OCI-LY1 (cell line): ENCODE data around the gene PLEKHA4.

Source experiments
- H2AFZ ChIP-seq: fragments of 200-600 bp; sonication (generic), shearing (Covaris generic); 2 replicates; pipeline ENCODE4 v1.6.0; 2014; ENCODE audit warnings: antibody characterized with exemption, mild to moderate bottlenecking, low read length
- H3F3A ChIP-seq: fragments of 200-600 bp; sonication (generic), shearing (Covaris generic); 2 replicates; pipeline ENCODE4 v1.6.0; 2014; ENCODE audit warnings: mild to moderate bottlenecking, antibody characterized with exemption, low read length, moderate library complexity; ENCODE audit not compliant: insufficient read depth
- H3K27ac ChIP-seq: fragments of 200-600 bp; sonication (generic); 2 replicates; pipeline ENCODE4 v1.5.1; 2014; ENCODE audit warnings: low read length, mixed run types, mild to moderate bottlenecking, low read depth; ENCODE audit not compliant: poor library complexity, severe bottlenecking
- H3K27me3 ChIP-seq: fragments of 200-600 bp; sonication (generic); 2 replicates; pipeline ENCODE4 v1.6.0; 2014; ENCODE audit warnings: antibody characterized with exemption, mild to moderate bottlenecking, low read length, moderate library complexity; ENCODE audit not compliant: insufficient read depth
- H3K36me3 ChIP-seq: fragments of 200-600 bp; sonication (generic); 2 replicates; pipeline ENCODE4 v1.6.1; 2014; ENCODE audit warnings: mild to moderate bottlenecking, antibody characterized with exemption, low read length, moderate library complexity, mixed read lengths; ENCODE audit not compliant: insufficient read depth
- H3K4me1 ChIP-seq: fragments of 200-600 bp; sonication (generic); 2 replicates; pipeline ENCODE4 v1.5.1; 2014; ENCODE audit warnings: mild to moderate bottlenecking, low read length, moderate library complexity; ENCODE audit not compliant: insufficient read depth, severe bottlenecking
- H3K4me2 ChIP-seq: fragments of 200-600 bp; sonication (generic), shearing (Covaris generic); 2 replicates; pipeline ENCODE4 v1.6.1; 2014; ENCODE audit warnings: low read length
- H3K4me3 ChIP-seq: fragments of 200-600 bp; sonication (generic); 2 replicates; pipeline ENCODE4 v1.5.1; 2014; ENCODE audit warnings: low read length, low read depth, mild to moderate bottlenecking, mixed read lengths; ENCODE audit not compliant: poor library complexity, severe bottlenecking
- H3K79me2 ChIP-seq: fragments of 200-600 bp; shearing (Covaris generic); 2 replicates; pipeline ENCODE4 v1.6.1; 2016; ENCODE audit warnings: mixed run types, low read length, mixed read lengths; ENCODE audit not compliant: insufficient read depth
- H3K9ac ChIP-seq: fragments of 200-600 bp; sonication (generic), shearing (Covaris generic); 2 replicates; pipeline ENCODE4 v1.6.1; 2014; ENCODE audit warnings: mild to moderate bottlenecking, low read length, mixed read lengths
- H3K9me2 ChIP-seq: fragments of 200-600 bp; sonication (generic), shearing (Covaris generic); 2 replicates; pipeline ENCODE4 v1.6.1; 2014; ENCODE audit warnings: low read depth, mild to moderate bottlenecking, low read length, mixed read lengths
- H3K9me3 ChIP-seq: fragments of 200-600 bp; shearing (Covaris generic); 2 replicates; pipeline ENCODE4 v1.6.1; 2014; ENCODE audit warnings: low read length, mixed read lengths
- H4K20me1 ChIP-seq: fragments of 200-600 bp; sonication (generic), shearing (Covaris generic); 2 replicates; pipeline ENCODE4 v1.6.0; 2016; ENCODE audit warnings: mild to moderate bottlenecking, low read length; ENCODE audit not compliant: insufficient read depth
- CTCF ChIP-seq: fragments of 200-600 bp; sonication (generic), shearing (Covaris generic); IDR thresholded peaks from 2 replicates; pipeline ENCODE4 v1.5.1; 2017; ENCODE audit warnings: mild to moderate bottlenecking, antibody characterized with exemption, low read length, moderate library complexity, mixed read lengths
- EZH2 ChIP-seq: fragments of 200-600 bp; sonication (generic), shearing (Covaris generic); IDR thresholded peaks from 2 replicates; pipeline ENCODE4 v1.8.0; 2017; ENCODE audit warnings: borderline replicate concordance, mixed run types, mild to moderate bottlenecking, antibody characterized with exemption, low read length, moderate library complexity, mixed read lengths

PLEKHA4 gene

GRCh38 chr19:48833049-48833448 is 35.4 kb downstream of the PLEKHA4 start:
- no peaks in the 10 kb centered on the region for H3K27me3 ChIP-seq

GRCh38 chr19:48830965-48831364 is 37.5 kb downstream of the PLEKHA4 start:
- Histone ChIP-seq H3K9ac (no peak overlapping the region), H3K27ac (no peak overlapping the region)

More at GRCh38 chr19:48833049-48833448, 35.4 kb downstream of the PLEKHA4 start:
- H3K36me3 ChIP-seq: no peaks in the 10 kb centered on the region
- H3K9me2 ChIP-seq: no peaks in the 10 kb centered on the region
- H3K4me2 ChIP-seq: no peak overlapping the region
- peaks cover 18% of the 10 kb centered on the region for H3K4me1 ChIP-seq
- no peak overlapping the region for H3K27ac ChIP-seq
- H3K9me3 ChIP-seq: no peaks in the 10 kb centered on the region
- no peak overlapping the region for H3K4me3 ChIP-seq
- H2AFZ ChIP-seq: no peak overlapping the region
- H4K20me1 ChIP-seq: no peaks in the 10 kb centered on the region
- no peaks in the 10 kb centered on the region for H3K79me2 ChIP-seq
- no peaks in the 10 kb centered on the region for H3F3A ChIP-seq
- TF ChIP-seq EZH2 (no peak), CTCF (no peak)
- H3K9ac ChIP-seq: no peak overlapping the region

GRCh38 chr19:48830088-48830487 is 38.3 kb downstream of the PLEKHA4 start:
- H3K79me2 ChIP-seq: no peaks in the 10 kb centered on the region
- H3K36me3 ChIP-seq: no peaks in the 10 kb centered on the region
- no peak for TF ChIP-seq CTCF
- no peak overlapping the region for H3K27ac ChIP-seq
- H3K4me2 ChIP-seq: no peak overlapping the region
- no peaks in the 10 kb centered on the region for H3K9me2 ChIP-seq
- no peaks in the 10 kb centered on the region for H3K4me1 ChIP-seq
- no peaks in the 10 kb centered on the region for H4K20me1 ChIP-seq
- no peaks in the 10 kb centered on the region for H3K9me3 ChIP-seq
- H3K27me3 ChIP-seq: no peaks in the 10 kb centered on the region
- H2AFZ ChIP-seq: no peak overlapping the region
- H3F3A ChIP-seq: no peaks in the 10 kb centered on the region
- H3K4me3 ChIP-seq: no peak overlapping the region
- no peak overlapping the region for H3K9ac ChIP-seq

More at GRCh38 chr19:48830965-48831364, 37.5 kb downstream of the PLEKHA4 start:
- no peaks in the 10 kb centered on the region for H3K36me3 ChIP-seq
- H3K79me2 ChIP-seq: no peaks in the 10 kb centered on the region
- H3K4me1 ChIP-seq: peaks cover 2% of the 10 kb centered on the region
- TF ChIP-seq CTCF: no peak
- no peak for TF ChIP-seq EZH2
- H4K20me1 ChIP-seq: no peaks in the 10 kb centered on the region
- H3F3A ChIP-seq: no peaks in the 10 kb centered on the region
- no peaks in the 10 kb centered on the region for H3K27me3 ChIP-seq
- no peaks in the 10 kb centered on the region for H3K9me3 ChIP-seq
- no peaks in the 10 kb centered on the region for H3K9me2 ChIP-seq
- H3K4me2 ChIP-seq: no peak overlapping the region
- H2AFZ ChIP-seq: no peak overlapping the region
- no peak overlapping the region for H3K4me3 ChIP-seq
